Heart left ventricle (tissue), 16 donors: ENCODE data around the gene ERF. TPM values are rescaled to one million over a fixed set of nuclear protein-coding genes. Genes with fewer than 3 reads are reported as not detected.

Experiments used
- ATAC-seq, 4 donors: fragments of 200-7000 bp; cut with Tn5 transposase; one replicate each; pipeline ENCODE4 v1.9.1; 2020 to 2022; ENCODE audit warnings: moderate library complexity in 4 of 4, mild to moderate bottlenecking in 3 of 4, moderate number of reproducible peaks in 1 of 4
- DNase-seq, 5 donors: peaks; one replicate each; pipeline ENCODE4 v3.0.0-alpha.2; 2020
- H3K27ac ChIP-seq, 12 donors: fragments of 200-600 bp; sonication (generic) in 4 of 12; one replicate each; pipeline versions ENCODE4 v1.5.0 to v1.8.0; 2016 to 2022; ENCODE audit warnings: mild to moderate bottlenecking in 2 of 12
- H3K27me3 ChIP-seq, 9 donors: fragments of 200-600 bp; sonication (generic) in 2 of 9; one replicate each; pipeline versions ENCODE4 v1.5.1 to v1.8.0; 2016 to 2022; ENCODE audit warnings: mild to moderate bottlenecking in 3 of 9
- H3K36me3 ChIP-seq, 9 donors: fragments of 200-600 bp; sonication (generic) in 2 of 9; one replicate each; pipeline versions ENCODE4 v1.5.0 to v1.8.0; 2018 to 2022; ENCODE audit warnings: mild to moderate bottlenecking in 2 of 9
- H3K4me1 ChIP-seq, 12 donors: fragments of 200-600 bp; sonication (generic) in 4 of 12; one replicate each; pipeline versions ENCODE4 v1.5.0 to v1.8.0; 2016 to 2022; ENCODE audit warnings: mild to moderate bottlenecking in 3 of 12
- H3K4me3 ChIP-seq, 12 donors: fragments of 200-600 bp; sonication (generic) in 4 of 12; one replicate each; pipeline versions ENCODE4 v1.5.0 to v1.8.0; 2017 to 2022; ENCODE audit warnings: mild to moderate bottlenecking in 9 of 12, moderate library complexity in 4 of 12
- H3K9me3 ChIP-seq, 12 donors: fragments of 200-600 bp; sonication (generic) in 4 of 12; one replicate each; pipeline versions ENCODE4 v1.5.0 to v1.8.0; 2016 to 2022; ENCODE audit warnings: mild to moderate bottlenecking in 1 of 12
- CTCF ChIP-seq, 12 donors: fragments of 200-600 bp; sonication (generic) in 4 of 12; IDR thresholded peaks; one replicate each; pipeline versions ENCODE4 v1.5.0 to v1.8.0; 2018 to 2022; ENCODE audit warnings: antibody characterized with exemption in 12 of 12, mild to moderate bottlenecking in 5 of 12
- POLR2A ChIP-seq, 2 donors: fragments of 450-650 bp; IDR thresholded peaks; one replicate each; pipeline ENCODE4 v1.6.1; 2017; ENCODE audit warnings: antibody characterized with exemption in 2 of 2, mild to moderate bottlenecking in 2 of 2, moderate library complexity in 2 of 2
- WGBS, 4 donors: extraction: QIAGEN DNeasy Blood & Tissue Kit in 2 of 4; methylation state at CpG; one replicate each; pipeline versions ENCODE4 v1.1.5 to v1.1.7; 2013 to 2018; 5-methylcytosine and 5-hydroxymethylcytosine counted together
- intact Hi-C, 10 donors: fragments of 100-400 bp; cut with DNase I; formaldehyde crosslinking; loops; one replicate each; pipeline versions ENCODE4 v1.11.1 to v1.14.2; 2022
- long read RNA-seq, 3 donors: library from polyadenylated mRNA; unstranded; transcript quantifications; one replicate each; pipeline ENCODE4 v2.0.0, GENCODE V29; 2020 to 2021
- polyA plus RNA-seq, 2 donors: library from polyadenylated mRNA; stranded (reverse); fragments of 200-250 nt; gene quantifications; one replicate each; pipeline ENCODE4 v1.2.3, GENCODE V29; 2013
- total RNA-seq, 9 donors: library from RNA; depleted of rRNA in 2 of 9; stranded (reverse); fragments of >200 nt in 2 of 9; fragmentation: NEBNext Ultra II Directional in 3 of 9; extraction: Animal tissue kit (Norgen Biotek cat#: 25700) in 3 of 9; gene quantifications; one replicate each; pipeline versions ENCODE4 v1.1.0 to v1.2.4, GENCODE V29; 2016 to 2023
- donor health status: ischemic (EF 13 %, LVEDD 7.1; RV severe dilation, severe dysfunction).
- donor health status: healthy with polysubstance abuse.
- donor health status: DM: no; HTN: yes; CAD: no.
- donor health status: DM: no; HTN: no; CAD: no.
- donor health status: ischemic (EF 25% LVEDD 6.9; RV normal size, moderate dysfunction).
- donor health status: ischemic (EF 25% LVEDD 5.7; RV mildly dilated, moderate dysfunction).
- donor health status: healthy.
- donor health status: DM: yes; HTN: yes; CAD: no.
- donor health status: ischemic (EF 35%, LVEDD 5.7; RV mildly dilated, moderate dysfunction).
- donor health status: nonischemic (EF 11% LVEDD 7.7; RV severe dilation, severe dysfunction).
- donor health status: DM: yes; HTN: yes; CAD: no.
- donor health status: PGD.
- donor health status: ischemic (EF 29% LVEDD 5.4; RV normal size, mild dysfunction).
- donor health status: nonischemic (EF 23%, LVEDD 6.1; RV moderate dilation, normal function).

The ERF gene
- total RNA-seq (10 to 100 TPM; 26.1 to 49.7 (median 35.5) TPM), polyA plus RNA-seq (10 to 100 TPM; 31.9 to 45.4 TPM)
- long read RNA-seq, donor 1, result 0 reads
- long read RNA-seq, donor 2, partial matches to known transcripts, result 0 of 2 reads
- long read RNA-seq, donor 2, other reads (novel, unspliced or antisense), result 2 of 2 reads
- long read RNA-seq, donor 3, partial matches to known transcripts, result 0 of 1 reads
- long read RNA-seq, donor 3, other reads (novel, unspliced or antisense), result 1 of 1 reads

- Histone ChIP-seq H3K4me1 (peaks cover 10 to 53% (median 39%) of the 10 kb centered on the region in 12 donors), H3K9me3 (no peaks in the 10 kb centered on the region), H3K27ac (peak within 1 kb of the TSS; percentile 94 to 100 (median 99)), H3K27me3 (no peaks in the 10 kb centered on the region), H3K36me3 (peaks cover 0 to 4% (median 0%) of the 10 kb centered on the region in 9 donors), H3K4me3 (peak within 1 kb of the TSS; percentile 74 to 100 (median 94))
- whole genome bisulfite sequencing, 4 donors, result 0 to 1% (median 1%) methylated on average over 23 to 75 of the region's 75 CpGs
- intact Hi-C loops, result loop anchor here in 5 of 10 donors (1.0 to 2.0 kb wide), 5 partner anchors 13 to 29 kb away; partner anchors contain the start of gene CIC (in 3 of the 5)
- DNase-seq (peak; percentile 94 to 98 (median 96)), ATAC-seq (peak; percentile 64 to 84 (median 80))
- TF ChIP-seq CTCF (IDR thresholded peaks at IDR 0.05), result no peak
- peak; percentile 98 to 100 for TF ChIP-seq POLR2A (IDR thresholded peaks at IDR 0.05)
Measured at GRCh38 chr19:42254850-42255765, at the start of gene ERF. Gene ERF (minus strand): TSS chr19:42255128. CDS start chr19:42254999, 129 bp downstream.

- TF ChIP-seq POLR2A (IDR thresholded peaks at IDR 0.05) (no peak), CTCF (IDR thresholded peaks at IDR 0.05) (no peak)
- Histone ChIP-seq H3K4me1 (peaks cover 0 to 21% (median 10%) of the 10 kb centered on the region in 12 donors), H3K27me3 (no peaks in the 10 kb centered on the region), H3K9me3 (no peaks in the 10 kb centered on the region), H3K27ac (no peak overlapping the region), H3K36me3 (no peaks in the 10 kb centered on the region), H3K4me3 (no peak overlapping the region)
- ATAC-seq (no peak), DNase-seq (no peak)
- intact Hi-C loops, result no loop called here
- 87 to 95% (median 93%) methylated on average over 8 of the region's 8 CpGs for WGBS, 4 donors
Measured at GRCh38 chr19:42303876-42304275, 48.9 kb upstream of the ERF start.

GRCh38 chr19:42303101-42303464, 48.2 kb upstream of the ERF start:
- H3K4me1 ChIP-seq, result peaks cover 0 to 21% (median 10%) of the 10 kb centered on the region in 12 donors
- H3K27me3 ChIP-seq, result no peaks in the 10 kb centered on the region
- no peak overlapping the region for H3K27ac ChIP-seq
- ATAC-seq (no peak), DNase-seq (no peak)
- H3K36me3 ChIP-seq, result no peaks in the 10 kb centered on the region
- WGBS, 4 donors, result 73 to 78% (median 76%) methylated on average over 11 of the region's 11 CpGs
- H3K4me3 ChIP-seq, result peak overlapping the region in 3 of 12 donors; percentile 5 to 57 (median 54)
- intact Hi-C loops, result no loop called here
- no peaks in the 10 kb centered on the region for H3K9me3 ChIP-seq
- TF ChIP-seq POLR2A (IDR thresholded peaks at IDR 0.05) (no peak), CTCF (IDR thresholded peaks at IDR 0.05) (no peak)
